T follicular helper cell (primary cell): ENCODE results near the gene S1PR2.
"Not testable (repeated sequence)": the region's sequence is repeated elsewhere in the genome, so short reads cannot be mapped to it uniquely, and the experiment has no call there.

ENCODE experiments used
- DNase-seq: peaks from one replicate; pipeline ENCODE4 v3.0.0-alpha.2; 2020; ENCODE audit warnings: low read depth

The S1PR2 gene

DNA sequence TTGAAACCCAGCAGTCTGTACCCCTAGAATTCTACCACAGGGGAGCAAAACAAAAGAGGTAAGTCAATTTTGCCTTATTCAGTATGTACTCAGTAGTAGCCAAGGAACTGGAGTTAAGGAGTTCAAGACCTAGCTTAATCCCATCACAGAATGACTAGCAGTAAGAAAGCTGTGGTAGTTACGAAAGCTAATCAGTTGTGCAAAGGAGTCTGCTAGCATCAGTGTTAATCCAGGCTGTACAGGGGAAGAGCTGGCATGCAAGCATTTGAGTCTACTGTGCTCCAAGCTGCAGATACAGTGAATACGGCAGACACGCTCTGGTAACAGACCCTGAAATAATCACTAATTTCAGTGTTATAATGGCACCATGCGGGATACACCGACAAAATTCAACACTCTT, 41.1 kb downstream of the S1PR2 start:
- DNase-seq, result no peak

DNA sequence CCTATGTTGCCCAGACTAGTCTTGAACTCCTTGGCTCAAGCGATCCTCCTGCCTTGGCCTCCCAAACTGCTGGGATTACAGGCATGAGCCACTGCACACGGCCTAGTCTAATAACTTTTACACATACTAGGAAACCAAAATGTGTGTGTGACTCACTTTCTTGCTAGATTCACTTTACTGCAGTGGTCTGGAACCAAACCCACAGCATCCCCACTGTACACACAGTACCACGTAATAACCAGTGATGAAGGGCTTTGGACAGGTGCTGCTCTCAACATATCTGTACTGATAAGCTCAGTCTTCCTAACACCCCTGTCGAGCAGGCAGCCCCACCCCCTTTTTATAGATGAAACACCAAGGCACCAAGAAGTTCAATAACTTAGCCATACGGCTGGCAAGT, 41.5 kb downstream of the S1PR2 start:
- no peak for DNase-seq

DNA sequence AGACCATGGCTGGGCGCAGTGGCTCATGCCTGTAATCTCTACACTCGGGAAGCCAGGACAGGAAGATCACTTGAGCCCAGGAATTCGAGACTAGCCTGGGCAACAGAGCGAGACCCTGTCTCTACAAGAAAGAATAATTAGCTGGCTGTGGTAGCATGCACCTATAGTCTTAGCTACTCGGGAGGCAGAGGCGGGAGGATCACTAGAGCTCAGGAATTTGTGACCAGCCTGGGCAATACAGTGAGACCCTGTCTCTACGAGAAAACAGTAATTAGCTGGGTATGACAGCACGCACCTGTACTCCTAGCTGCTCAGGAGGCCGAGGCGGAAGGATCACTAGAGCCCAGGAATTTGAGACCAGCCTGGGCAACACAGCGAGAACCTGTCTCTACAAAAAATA, 43.8 kb downstream of the S1PR2 start:
- DNase-seq, result no peak

DNA sequence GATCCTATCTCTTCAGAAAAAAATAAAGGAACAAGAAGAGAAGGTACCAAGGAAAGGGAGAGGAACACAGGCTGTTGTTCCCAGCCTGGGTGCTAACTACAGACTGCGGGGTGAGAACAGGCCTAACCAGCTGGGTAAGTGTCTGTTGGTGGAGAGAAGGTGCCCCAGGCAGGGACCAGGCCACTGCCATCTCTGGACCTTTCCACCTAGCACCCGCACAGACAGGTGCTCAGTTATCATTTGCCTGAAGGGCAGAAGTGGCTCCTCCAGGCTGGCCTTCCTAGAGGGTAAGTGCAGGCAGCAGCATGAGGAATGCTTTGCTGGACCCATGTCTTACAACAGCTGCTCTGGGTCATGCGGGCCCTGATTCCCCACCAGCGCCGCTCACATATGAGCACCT, 46.5 kb downstream of the S1PR2 start:
- no peak for DNase-seq

- DNase-seq, result no peak
These were observed 47.2 kb downstream of the S1PR2 start for GRCh38 chr19:10183926-10184325.

DNA sequence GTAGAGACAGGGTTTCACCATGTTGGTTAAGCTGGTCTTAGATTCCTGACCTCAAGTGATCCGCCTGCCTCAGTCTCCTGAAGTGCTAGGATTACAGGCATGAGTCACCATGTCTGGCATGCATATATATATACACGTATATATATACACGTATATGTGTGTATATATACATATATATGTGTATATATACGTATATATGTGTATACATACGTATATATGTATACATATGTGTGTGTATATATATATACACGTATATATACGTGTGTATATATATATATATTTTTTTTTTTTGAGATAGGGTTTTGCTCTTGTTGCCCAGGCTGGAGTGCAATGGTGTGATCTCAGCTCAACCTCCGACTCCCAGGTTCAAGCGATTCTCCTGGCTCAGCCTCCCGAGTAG, 48.3 kb downstream of the S1PR2 start:
- no peak for DNase-seq

DNA sequence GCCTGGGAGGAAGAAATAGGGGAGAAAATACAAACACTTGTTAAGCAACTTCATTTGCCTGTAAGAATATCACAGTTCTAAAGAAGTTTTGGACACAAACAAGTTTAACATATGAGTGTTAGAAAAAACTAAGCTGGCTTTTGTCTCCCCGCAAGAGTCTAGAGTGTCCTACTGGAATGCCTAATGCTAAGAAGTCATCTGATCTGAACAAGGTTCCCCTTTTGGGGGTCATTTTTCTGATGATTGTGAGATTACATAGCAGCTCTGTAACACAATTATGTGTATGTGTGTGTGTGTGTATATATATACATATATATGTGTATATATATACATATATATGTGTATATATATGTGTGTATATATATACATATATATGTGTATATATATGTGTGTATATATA, 49.1 kb downstream of the S1PR2 start:
- no peak for DNase-seq

DNA sequence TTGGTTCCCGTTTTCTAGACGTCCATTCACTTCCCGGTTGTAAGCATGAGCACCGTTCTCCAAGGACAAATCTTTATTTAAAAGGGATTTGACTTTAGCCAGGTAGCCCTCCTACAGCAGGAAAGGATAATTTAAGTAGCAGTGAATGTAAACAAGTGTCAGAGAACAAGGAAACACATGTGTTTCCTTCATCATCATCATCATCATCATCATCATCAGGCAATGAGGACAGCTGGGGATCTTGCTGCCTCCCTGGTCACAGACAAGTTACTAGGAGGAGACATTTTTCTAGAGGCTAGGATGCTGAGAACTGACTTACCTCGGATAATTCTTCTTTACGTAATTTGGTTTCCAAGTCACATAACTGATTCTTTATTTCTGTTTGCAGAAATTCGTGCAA, 50.7 kb downstream of the S1PR2 start:
- DNase-seq, result no peak

GRCh38 chr19:10180024-10180423, 51.1 kb downstream of the S1PR2 start:
- DNase-seq, result not testable (repeated sequence)

- no peak for DNase-seq
These were observed 57.6 kb downstream of the S1PR2 start for GRCh38 chr19:10173527-10173926.
